IMR-90 (cell line): ENCODE results near the gene COL4A2. TPM values are rescaled to one million over a fixed set of nuclear protein-coding genes. Genes with fewer than 3 reads are reported as not detected.

Experiments
- ATAC-seq: fragments of 200-7000 bp; cut with Tn5 transposase; 2 replicates; pipeline ENCODE4 v1.9.1; 2020; ENCODE audit warnings: low read depth, mild to moderate bottlenecking, moderate library complexity
- BruUV-seq: library from RNA; stranded (reverse); fragments of 400-500 nt; replicated peaks from 2 replicates; lab custom pipeline; 2021; lab: Mats Ljungman, UMichigan
- CTCF ChIA-PET: fragments of 300-600 bp; formaldehyde crosslinking; extraction: SDS; loops from one replicate; lab custom pipeline; 2021; ENCODE audit warnings: antibody characterized with exemption; lab: Yijun Ruan, JAX
- POLR2A ChIA-PET: fragments of 300-600 bp; sonication (Branson Sonifier 250); formaldehyde crosslinking; loops from one replicate; lab custom pipeline; 2022; ENCODE audit warnings: antibody characterized with exemption; ENCODE audit not compliant: unreplicated experiment; lab: Charles Lee
- DNase-seq: peaks from one replicate; pipeline ENCODE4 v3.0.0; 2013
- H2AFZ ChIP-seq: replicated peaks from 2 replicates; pipeline ENCODE3; 2013; ENCODE audit warnings: low read length, mild to moderate bottlenecking; ENCODE audit not compliant: poor library complexity
- H2AK5ac ChIP-seq: 2 replicates; pipeline ENCODE4 v1.6.1; 2013; ENCODE audit warnings: low read depth, low read length, inconsistent platforms
- H2AK9ac ChIP-seq: replicated peaks from 2 replicates; pipeline ENCODE3; 2013; ENCODE audit warnings: mild to moderate bottlenecking, low read depth, low read length, moderate library complexity; ENCODE audit not compliant: poor library complexity
- H2BK120ac ChIP-seq: 2 replicates; pipeline ENCODE4 v1.6.1; 2013; ENCODE audit warnings: low read depth, low read length, inconsistent platforms
- H2BK15ac ChIP-seq: 3 replicates; pipeline ENCODE4 v1.6.1; 2013; ENCODE audit warnings: low read depth, low read length, inconsistent platforms
- H2BK20ac ChIP-seq: 2 replicates; pipeline ENCODE4 v1.6.1; 2013; ENCODE audit warnings: low read depth, mild to moderate bottlenecking, inconsistent platforms, low read length, moderate library complexity
- H2BK5ac ChIP-seq: 2 replicates; pipeline ENCODE4 v1.6.1; 2013; ENCODE audit warnings: mild to moderate bottlenecking, low read depth, low read length, inconsistent platforms; ENCODE audit not compliant: poor library complexity, severe bottlenecking
- H3K14ac ChIP-seq: replicated peaks from 2 replicates; pipeline ENCODE4 v1.6.1; 2013; ENCODE audit warnings: low read depth, low read length, inconsistent platforms
- H3K18ac ChIP-seq: 2 replicates; pipeline ENCODE4 v1.6.1; 2013; ENCODE audit warnings: low read depth, low read length, control low read depth
- H3K23ac ChIP-seq: 2 replicates; pipeline ENCODE4 v1.6.1; 2013; ENCODE audit warnings: low read depth, low read length, inconsistent platforms
- H3K27ac ChIP-seq: 2 replicates; pipeline ENCODE4 v1.5.1; 2013; ENCODE audit warnings: mild to moderate bottlenecking, control low read depth, low read length; ENCODE audit not compliant: insufficient read depth
- H3K27me3 ChIP-seq: 2 replicates; pipeline ENCODE4 v1.6.1; 2013; ENCODE audit warnings: low read length; ENCODE audit not compliant: control insufficient read depth, insufficient read depth
- H3K36me3 ChIP-seq: 2 replicates; pipeline ENCODE4 v1.6.1; 2013; ENCODE audit warnings: low read length, mixed read lengths; ENCODE audit not compliant: control insufficient read depth, insufficient read depth
- H3K4ac ChIP-seq: 2 replicates; pipeline ENCODE4 v1.6.1; 2013; ENCODE audit warnings: low read depth, low read length, inconsistent platforms
- H3K4me1 ChIP-seq: 2 replicates; pipeline ENCODE4 v1.6.1; 2013; ENCODE audit warnings: low read length, mixed read lengths; ENCODE audit not compliant: control insufficient read depth, insufficient read depth
- H3K4me2 ChIP-seq: 2 replicates; pipeline ENCODE4 v1.6.1; 2013; ENCODE audit warnings: low read depth, mild to moderate bottlenecking, control low read depth, low read length, moderate library complexity
- H3K4me3 ChIP-seq: 2 replicates; pipeline ENCODE4 v1.5.1; 2013; ENCODE audit warnings: low read depth, mild to moderate bottlenecking, control low read depth, low read length, moderate library complexity; ENCODE audit not compliant: insufficient read depth
- H3K56ac ChIP-seq: 2 replicates; pipeline ENCODE4 v1.6.1; 2013; ENCODE audit warnings: low read length, inconsistent platforms; ENCODE audit not compliant: insufficient read depth; ENCODE audit errors: extremely low read depth
- H3K79me1 ChIP-seq, 2 experiments: 2 replicates each; pipeline ENCODE4 v1.6.1; 2013; ENCODE audit warnings: low read length in 2 of 2, inconsistent platforms in 1 of 2, low read depth in 1 of 2
- H3K9ac ChIP-seq: 2 replicates; pipeline ENCODE4 v1.6.1; 2013; ENCODE audit warnings: low read depth, low read length, control low read depth
- H3K9me1 ChIP-seq: 2 replicates; pipeline ENCODE4 v1.6.1; 2013; ENCODE audit warnings: low read length, inconsistent platforms; ENCODE audit not compliant: insufficient read depth
- H3K9me3 ChIP-seq: 2 replicates; pipeline ENCODE4 v1.6.1; 2013; ENCODE audit warnings: low read length; ENCODE audit not compliant: control insufficient read depth, insufficient read depth
- H4K20me1 ChIP-seq: 2 replicates; pipeline ENCODE4 v1.6.1; 2013; ENCODE audit warnings: low read length, inconsistent platforms; ENCODE audit not compliant: insufficient read depth
- H4K5ac ChIP-seq: 2 replicates; pipeline ENCODE4 v1.6.1; 2013; ENCODE audit warnings: mild to moderate bottlenecking, low read depth, low read length, control low read depth
- H4K8ac ChIP-seq, 2 experiments: 2 replicates each; pipeline ENCODE4 v1.6.1; 2013; ENCODE audit warnings: low read depth in 2 of 2, low read length in 2 of 2, control low read depth in 1 of 2, inconsistent platforms in 1 of 2
- H4K91ac ChIP-seq: 2 replicates; pipeline ENCODE4 v1.6.1; 2013; ENCODE audit warnings: low read depth, low read length, inconsistent platforms; ENCODE audit not compliant: insufficient read depth
- BHLHE40 ChIP-seq: fragments of 150-350 bp; IDR thresholded peaks from 2 replicates; pipeline ENCODE4 v1.6.1; 2016; ENCODE audit warnings: mild to moderate bottlenecking, low read depth, low read length
- MAFK ChIP-seq: IDR thresholded peaks from 2 replicates; pipeline ENCODE4 v1.6.1; 2012; ENCODE audit warnings: low read depth, low read length, improper control_type of control experiment
- WGBS, 2 experiments: methylation state at CpG; one replicate each; pipeline versions ENCODE4 v1.1.5 to v1.1.7; 2013; ENCODE audit warnings: missing lambda C conversion rate in 2 of 2; ENCODE audit not compliant: insufficient read length in 1 of 2; ENCODE audit errors: extremely low coverage in 2 of 2; 5-methylcytosine and 5-hydroxymethylcytosine counted together
- dilution Hi-C: fragments of 300-500 bp; cut with HindIII; formaldehyde crosslinking; loops from one replicate; pipeline ENCODE4 v1.14.3; 2018; ENCODE audit warnings: low sequenced_read_pairs; ENCODE audit not compliant: unreplicated experiment
- in situ Hi-C: fragments of 300-500 bp; cut with MboI; formaldehyde crosslinking; loops from 3 replicates; pipeline ENCODE4 v1.14.3; 2019; ENCODE audit warnings: low sequenced_read_pairs, inconsistent platforms, mixed read lengths
- intact Hi-C: fragments of 100-400 bp; cut with micrococcal nuclease; formaldehyde crosslinking; loops from 2 replicates; pipeline ENCODE4 v1.10.0; 2022
- polyA plus RNA-seq, 3 experiments: library from polyadenylated mRNA; depleted of rRNA; stranded (reverse); fragments of >200 nt; gene quantifications; 2 replicates each; pipeline ENCODE4 v1.2.3, GENCODE V29; 2012; ENCODE audit warnings: low replicate concordance in 1 of 3
- total RNA-seq: library from RNA; depleted of rRNA; stranded (reverse); fragments of >200 nt; gene quantifications from 2 replicates; pipeline ENCODE4 v1.2.3, GENCODE V29; 2012

The COL4A2 gene
- total and polyA plus RNA-seq, 2 of the 4 experiments (the other 2 are of a cell fraction), result 90.7 to 457 TPM

GRCh38 chr13:110398564-110399507 lies 91.8 kb downstream of the COL4A2 start:
- Histone ChIP-seq H3K4ac (peak overlapping the region; percentile 96), H4K20me1 (no peaks in the 10 kb centered on the region), H3K4me2 (peak overlapping the region; percentile 56), H3K4me3 (no peak overlapping the region), H3K27ac (peak overlapping the region; percentile 95), H2AK5ac (peak overlapping the region; percentile 95), H3K18ac (peak overlapping the region; percentile 91), H3K9me3 (no peaks in the 10 kb centered on the region), H4K8ac (peak overlapping the region; percentile 52 to 87), H3K9ac (peak overlapping the region; percentile 61), H2AFZ (no peak overlapping the region), H2BK15ac (peak overlapping the region; percentile 92; the same call in 2 of the 3 replicates), H3K23ac (peak overlapping the region; percentile 94), H3K36me3 (peaks cover 5% of the 10 kb centered on the region; the same call in 1 of the 2 replicates), H3K4me1 (peaks cover 36% of the 10 kb centered on the region), H3K79me1 (peaks cover 26 to 69% of the 10 kb centered on the region in 2 experiments), H2AK9ac (no peak overlapping the region), H2BK120ac (peak overlapping the region; percentile 96), H2BK5ac (peak overlapping the region; percentile 99), H4K91ac (peak overlapping the region; percentile 92), H3K27me3 (no peaks in the 10 kb centered on the region), H3K56ac (peak overlapping the region; percentile 65; the same call in 1 of the 2 replicates), H3K14ac (peak overlapping the region; percentile 71), H4K5ac (peak overlapping the region; percentile 93), H2BK20ac (peak overlapping the region; percentile 89), H3K9me1 (peaks cover 26% of the 10 kb centered on the region)
- in situ Hi-C loops (no loop called here), intact Hi-C loops (no loop called here), dilution Hi-C loops (no loop called here)
- ATAC-seq, result no peak
- DNase-seq, result peak; percentile 72
- POLR2A ChIA-PET, result interaction anchor here (1.0 to 1.4 kb wide), 2 partner anchors 90 to 92 kb away, joined by 4 to 5 read pairs; partner anchors contain the start of gene COL4A1
- TF ChIP-seq BHLHE40 (no peak), MAFK (peak; percentile 99)
- BruUV-seq, result no TSS peak
- CTCF ChIA-PET, result interaction anchor here (1.2 kb wide), 1 partner anchor 13 kb away, joined by 5 read pairs; no protein-coding TSS in a partner anchor
- WGBS, 2 experiments, result 90% methylated on average over 3 of the region's 7 CpGs; no CpG with 5 or more reads in 1 of the 2 experiments
